HG02610 (cell line): ENCODE data around the gene PAIP2.
A peak's percentile ranks its signal among the peaks of the same experiment; 100 is the strongest.
"Not testable (repeated sequence)": the region's sequence is repeated elsewhere in the genome, so short reads cannot be mapped to it uniquely, and the experiment has no call there.

Source experiments
- ATAC-seq: cut with Tn5 transposase; IDR thresholded peaks from one replicate; pipeline ENCODE4 v1.9.1; 2021; ENCODE audit warnings: mild to moderate bottlenecking, moderate library complexity; ENCODE audit not compliant: unreplicated experiment

PAIP2 gene

DNA sequence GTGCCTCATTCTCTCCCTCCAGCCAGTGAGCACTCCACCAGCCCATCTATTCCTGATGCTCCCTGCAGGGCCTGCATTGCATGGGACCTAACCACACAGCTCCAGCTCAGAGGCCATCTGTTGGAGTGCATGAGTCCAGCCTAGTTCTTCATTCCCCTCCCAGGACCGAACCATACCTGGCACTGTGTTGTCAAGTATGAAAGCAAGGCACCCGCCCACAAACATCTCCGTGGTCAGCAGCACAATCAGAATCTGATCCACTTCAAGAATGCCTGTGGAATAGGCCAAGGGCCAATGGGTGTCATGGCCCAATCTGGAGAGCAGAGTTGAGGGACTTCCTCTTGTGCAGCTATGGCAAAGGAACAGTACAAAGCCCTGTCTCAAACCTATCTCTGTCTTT is 35.6 kb downstream of the PAIP2 start:
- no peak for ATAC-seq

- ATAC-seq, result no peak
These were observed 36.6 kb downstream of the PAIP2 start for GRCh38 chr5:139378101-139378825.

DNA sequence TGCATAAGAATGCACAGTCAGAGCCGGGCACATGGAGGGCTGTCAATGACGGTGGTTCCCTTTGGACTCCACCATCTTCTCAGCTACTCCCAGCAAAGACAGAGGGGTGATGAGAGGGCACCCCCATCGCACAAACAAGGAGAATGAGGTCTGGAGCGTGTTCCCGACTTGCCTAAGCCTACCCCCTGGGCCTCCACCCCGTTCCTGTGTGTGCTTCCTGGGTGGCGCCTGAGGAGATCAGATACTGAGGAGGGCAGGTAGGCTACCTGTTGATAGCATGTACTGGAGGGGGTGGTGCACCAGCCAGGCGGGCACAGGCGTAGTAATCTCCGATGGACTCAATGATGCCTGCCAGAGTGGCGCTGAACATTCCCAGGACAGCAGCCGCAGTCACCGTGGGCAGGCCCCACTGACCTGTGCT is 37.3 kb downstream of the PAIP2 start:
- no peak for ATAC-seq

DNA sequence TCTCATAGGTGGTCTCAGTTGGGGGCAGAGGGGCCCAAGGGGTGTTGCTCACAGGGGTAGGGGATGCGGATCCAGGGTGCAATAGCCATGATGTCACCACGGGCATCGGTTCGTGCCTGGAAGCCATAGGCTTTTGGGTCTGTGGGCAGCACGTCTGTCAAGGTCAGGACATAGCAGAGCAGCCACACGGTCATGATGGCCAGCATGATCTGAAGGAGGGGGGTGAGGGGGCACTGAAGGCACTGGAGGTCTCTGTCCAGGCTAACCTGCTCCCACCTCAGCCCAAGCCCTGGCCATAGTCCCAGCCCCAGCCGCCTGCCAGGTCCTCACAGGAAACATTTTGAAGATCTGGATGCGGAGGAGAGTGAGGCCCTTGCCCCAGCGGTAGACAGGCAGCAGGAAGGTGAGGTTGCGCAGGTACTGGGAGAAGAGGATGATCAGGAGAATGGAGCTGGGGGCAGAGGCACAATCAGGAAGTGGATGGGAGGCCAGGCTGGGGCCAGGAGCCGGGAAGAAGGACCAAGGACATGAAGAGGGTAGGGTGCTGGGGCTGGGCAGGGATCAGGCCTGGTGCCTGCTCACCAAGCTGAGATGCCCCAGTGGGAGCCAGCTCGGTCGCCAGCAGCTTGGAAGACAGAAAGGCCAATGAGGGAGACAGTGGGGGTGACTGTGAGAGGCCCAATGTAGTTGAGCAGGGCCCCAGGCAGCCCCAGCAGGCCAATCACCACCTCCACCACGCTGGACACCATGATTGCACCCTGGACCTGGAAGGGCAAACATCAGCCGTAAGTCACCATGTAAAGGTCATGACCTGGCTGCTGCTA is 38.2 kb downstream of the PAIP2 start:
- ATAC-seq, result no peak

DNA sequence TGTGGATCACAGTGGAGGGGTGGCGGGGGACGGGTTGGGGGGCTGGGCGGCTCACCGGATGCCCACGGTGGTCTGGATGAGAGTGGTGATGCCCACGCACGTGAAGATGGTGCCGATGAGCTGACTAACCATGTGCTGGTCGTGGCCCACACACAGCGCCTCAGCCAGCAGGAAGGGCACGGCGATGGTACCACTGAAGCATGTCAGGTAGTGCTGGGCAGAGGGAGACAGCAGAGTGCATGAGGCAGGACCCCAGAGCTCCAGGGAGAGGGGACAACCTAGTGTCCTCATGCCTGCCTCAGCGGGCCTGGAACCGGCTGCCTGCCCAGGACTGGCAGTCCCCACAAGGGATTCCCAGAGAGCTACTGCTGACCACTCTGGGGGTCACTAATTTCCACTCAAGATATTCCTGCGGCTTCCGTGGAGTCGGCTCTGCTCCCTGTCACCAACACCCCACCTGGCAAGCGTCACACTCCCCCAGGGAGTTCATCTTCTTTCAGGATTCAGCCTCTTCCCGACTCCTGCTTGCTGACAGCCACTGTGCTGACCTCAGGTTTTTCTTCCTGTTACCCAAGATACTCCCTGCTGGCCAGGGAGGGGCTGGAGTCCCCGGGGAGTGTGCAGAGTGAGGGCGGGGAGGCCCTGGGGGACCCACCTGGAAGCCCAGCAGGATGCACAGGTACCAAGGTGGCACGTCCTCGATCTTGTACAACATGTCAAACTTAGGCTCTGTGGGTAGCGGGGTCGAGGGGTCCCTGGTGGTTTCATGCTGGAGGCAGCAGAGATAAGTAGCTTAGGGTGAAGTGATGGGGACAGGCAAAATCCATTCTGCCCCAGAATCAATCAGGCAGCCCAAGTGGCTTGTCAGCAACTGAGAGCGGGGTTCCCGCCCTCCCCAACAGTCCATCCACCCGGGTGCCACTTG is 40.4 kb downstream of the PAIP2 start:
- ATAC-seq, result no peak

GRCh38 chr5:139382807-139383206 is 41.2 kb downstream of the PAIP2 start:
- ATAC-seq, result no peak

DNA sequence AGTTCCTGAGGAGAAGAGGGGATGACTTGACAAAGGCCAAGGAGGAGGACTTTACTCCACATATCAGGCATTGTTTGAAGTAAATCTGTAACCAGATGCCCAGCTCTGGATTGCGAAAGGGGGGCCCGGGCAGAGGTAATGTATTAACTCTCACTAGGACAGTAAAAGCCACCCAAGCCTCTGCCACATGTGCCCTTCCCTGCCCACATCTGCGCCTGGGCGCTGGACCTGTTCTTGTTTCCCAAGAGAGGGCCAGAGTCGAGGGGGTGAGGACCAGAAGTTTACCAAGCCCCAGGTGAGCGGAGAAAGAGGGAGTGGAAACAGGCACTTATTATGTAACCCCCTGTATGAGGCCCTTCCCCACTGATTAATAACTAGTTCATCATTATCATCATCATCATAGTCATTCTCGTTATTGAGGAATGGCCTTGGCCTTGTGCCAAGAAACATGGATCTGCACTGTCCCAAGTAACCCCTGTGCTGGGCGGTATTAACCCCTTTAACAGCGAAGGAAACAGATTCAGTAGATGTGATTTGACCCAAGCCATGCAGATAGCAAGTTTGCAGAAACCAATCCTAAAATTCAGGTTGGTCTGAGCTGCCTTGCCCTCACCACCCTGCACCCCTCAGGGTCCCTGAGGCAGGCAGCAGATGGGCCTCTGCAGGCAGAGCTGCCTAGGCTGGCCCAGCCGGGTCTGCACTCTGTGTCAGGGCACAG is 41.8 kb downstream of the PAIP2 start, which contains the start of gene SLC23A1:
Gene SLC23A1, minus strand, starts transcription at position 23 of the 718 bp plus-strand sequence. CDS start 44 bp downstream, outside the sequence.
- ATAC-seq, result no peak

DNA sequence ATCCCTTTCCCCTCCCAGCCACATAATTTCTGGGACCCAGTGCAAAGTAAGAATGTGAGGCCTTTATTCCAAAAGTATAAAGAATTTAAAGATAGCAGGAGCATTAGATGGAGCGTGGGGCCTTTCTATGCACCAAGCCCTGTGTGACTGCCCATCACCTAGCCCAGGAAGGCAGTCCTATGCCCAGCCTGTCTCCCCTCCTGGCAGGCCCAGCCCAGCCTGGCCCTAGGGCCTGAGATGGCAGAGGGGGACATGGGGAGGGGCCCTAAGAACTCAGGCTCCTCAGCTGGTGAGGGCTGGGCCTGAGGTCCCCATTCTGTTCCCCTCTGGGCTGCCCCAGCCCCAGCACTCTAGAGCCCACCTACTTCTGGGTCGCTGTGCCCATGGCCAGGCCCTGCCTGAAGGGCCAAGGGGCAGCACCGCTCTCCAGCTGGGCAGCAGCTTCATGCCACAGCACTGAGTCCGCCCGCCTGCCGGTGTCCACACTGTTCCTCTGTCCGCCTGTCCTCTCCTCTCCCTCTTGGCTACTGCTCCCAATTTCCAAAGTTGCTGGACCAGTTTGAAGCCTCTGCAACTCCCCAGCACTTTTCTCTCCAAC is 42.4 kb downstream of the PAIP2 start:
- ATAC-seq, result no peak

- no peak for ATAC-seq
These were observed 43.0 kb downstream of the PAIP2 start for GRCh38 chr5:139384591-139385051.

DNA sequence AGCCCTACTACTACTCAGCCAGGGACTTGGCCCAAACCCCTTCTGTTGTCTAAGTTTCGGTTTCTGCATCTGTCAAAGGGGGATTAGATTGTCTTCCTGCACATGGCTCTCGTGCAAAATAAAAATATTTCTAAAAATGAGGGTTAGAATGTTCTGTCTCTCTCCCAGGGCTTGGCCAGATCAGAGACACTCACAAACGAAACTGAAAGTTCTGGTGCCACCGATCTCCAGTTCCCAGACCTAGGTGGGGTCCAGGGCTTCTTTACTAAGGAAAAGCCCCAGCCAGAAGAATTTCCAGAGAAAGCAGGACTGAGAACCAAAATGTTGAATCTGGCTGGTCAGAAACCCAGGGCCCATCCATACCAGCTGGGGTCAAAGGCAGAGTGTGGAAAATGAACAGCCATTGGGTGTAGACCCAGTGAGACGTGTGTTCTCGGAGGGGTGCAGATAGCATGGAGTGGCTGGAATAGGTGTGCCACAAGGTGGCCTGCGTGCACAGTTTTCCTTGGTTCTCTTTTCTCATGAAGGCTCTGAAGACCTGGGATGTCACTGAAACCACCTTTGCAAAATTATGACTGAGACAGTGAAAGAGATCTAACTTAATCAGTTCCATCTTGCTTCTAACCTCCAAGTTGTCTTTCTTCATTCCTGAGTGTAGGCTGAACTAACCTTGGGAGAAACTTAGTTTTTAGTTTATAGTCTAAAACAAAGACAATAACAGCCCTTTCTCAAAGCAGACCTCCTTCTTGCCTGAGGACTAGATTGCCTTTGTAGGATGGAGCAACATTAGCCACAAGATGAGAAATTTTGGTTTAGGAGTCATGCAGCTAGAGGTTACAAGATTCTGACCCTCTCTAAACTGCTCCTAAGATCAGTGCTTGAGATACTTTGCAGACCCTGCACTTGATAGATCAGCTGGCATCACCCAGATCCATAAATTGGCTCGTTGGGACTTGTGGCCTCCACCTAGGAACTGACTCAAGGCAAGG is 43.7 kb downstream of the PAIP2 start:
- no peak for ATAC-seq

- ATAC-seq, result no peak
These were observed 44.4 kb downstream of the PAIP2 start for GRCh38 chr5:139386050-139386438.

GRCh38 chr5:139386956-139387355 is 45.3 kb downstream of the PAIP2 start:
- ATAC-seq, result not testable (repeated sequence)

- no peak for ATAC-seq
These were observed 46.0 kb downstream of the PAIP2 start for GRCh38 chr5:139387611-139388197.

GRCh38 chr5:139388198-139388821 is 46.7 kb downstream of the PAIP2 start:
- no peak for ATAC-seq

DNA sequence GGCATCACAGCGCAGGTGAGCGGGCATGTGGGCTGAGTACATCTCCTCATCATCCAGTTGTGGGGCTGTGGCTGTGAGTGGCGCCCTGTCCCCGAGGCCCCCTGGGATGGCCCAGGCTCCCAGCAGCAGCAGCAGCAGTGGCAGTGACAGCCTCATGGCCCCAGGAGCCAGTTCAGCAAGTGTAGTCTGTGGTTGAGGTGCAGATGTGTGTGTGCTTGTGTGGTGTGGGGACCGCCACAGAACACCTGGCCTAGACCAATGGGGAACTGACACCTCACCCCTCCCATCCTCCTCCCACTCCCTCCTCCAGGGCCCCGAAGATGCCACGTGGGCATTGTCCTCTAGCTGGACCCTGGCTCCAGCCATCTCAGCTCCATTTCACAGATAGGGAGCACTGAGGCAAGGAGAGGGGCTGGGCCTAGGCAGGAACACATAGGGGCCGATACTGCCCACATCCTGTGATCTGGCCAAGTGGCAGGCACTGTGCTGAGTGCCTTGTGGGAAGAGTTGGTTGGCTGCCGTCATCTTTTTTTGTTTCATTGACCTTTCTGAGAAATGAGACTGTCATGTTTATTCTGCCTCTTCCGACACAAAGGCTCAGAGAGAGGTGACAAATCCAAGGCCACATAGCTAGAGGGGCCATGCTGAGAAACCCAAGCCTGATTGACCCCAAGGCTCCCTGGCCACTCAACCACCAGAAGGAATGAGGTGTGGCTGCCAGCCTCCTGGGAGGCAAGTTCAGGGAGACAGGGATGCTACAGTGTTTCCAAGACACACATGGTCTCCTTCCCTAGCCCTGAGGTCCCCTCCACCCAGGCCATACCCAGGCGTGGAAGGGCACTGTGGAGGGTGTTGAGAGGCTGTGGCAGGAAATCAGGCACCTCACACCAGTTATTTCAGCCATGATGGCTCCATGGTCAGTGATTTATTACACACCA is 48.3 kb downstream of the PAIP2 start, which contains the start of gene MZB1:
Gene MZB1, minus strand, starts transcription at position 213 of the 938 bp plus-strand sequence. Its CDS starts 57 bp downstream, at position 156.
- ATAC-seq, result peak; percentile 45
